ENCODE measurements around the gene LRRC8B.

DNA sequence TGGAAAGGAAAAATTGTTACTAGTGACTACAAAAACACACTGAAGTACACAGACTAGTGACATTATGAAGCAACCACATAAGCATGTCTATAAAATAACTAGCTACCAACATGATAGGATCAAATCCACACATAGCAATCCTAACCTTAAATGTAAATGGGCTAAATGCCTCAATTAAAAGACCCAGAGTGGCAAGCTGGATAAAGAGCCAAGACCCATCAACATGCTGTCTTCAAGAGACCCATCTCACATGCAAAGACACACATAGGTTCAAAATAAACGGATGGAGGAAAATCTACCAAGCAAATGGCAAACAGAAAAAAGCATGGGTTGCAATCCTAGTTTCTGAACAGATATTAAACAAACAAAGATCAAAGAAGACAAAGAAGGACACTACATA is 49.4 kb upstream of the LRRC8B start:
- TF ChIP-seq, protein P1, sequence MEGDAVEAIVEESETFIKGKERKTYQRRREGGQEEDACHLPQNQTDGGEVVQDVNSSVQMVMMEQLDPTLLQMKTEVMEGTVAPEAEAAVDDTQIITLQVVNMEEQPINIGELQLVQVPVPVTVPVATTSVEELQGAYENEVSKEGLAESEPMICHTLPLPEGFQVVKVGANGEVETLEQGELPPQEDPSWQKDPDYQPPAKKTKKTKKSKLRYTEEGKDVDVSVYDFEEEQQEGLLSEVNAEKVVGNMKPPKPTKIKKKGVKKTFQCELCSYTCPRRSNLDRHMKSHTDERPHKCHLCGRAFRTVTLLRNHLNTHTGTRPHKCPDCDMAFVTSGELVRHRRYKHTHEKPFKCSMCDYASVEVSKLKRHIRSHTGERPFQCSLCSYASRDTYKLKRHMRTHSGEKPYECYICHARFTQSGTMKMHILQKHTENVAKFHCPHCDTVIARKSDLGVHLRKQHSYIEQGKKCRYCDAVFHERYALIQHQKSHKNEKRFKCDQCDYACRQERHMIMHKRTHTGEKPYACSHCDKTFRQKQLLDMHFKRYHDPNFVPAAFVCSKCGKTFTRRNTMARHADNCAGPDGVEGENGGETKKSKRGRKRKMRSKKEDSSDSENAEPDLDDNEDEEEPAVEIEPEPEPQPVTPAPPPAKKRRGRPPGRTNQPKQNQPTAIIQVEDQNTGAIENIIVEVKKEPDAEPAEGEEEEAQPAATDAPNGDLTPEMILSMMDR (IDR thresholded peaks at IDR 0.05; ENCODE audit: insufficient read depth, low read depth, low read length): no peak
- TF ChIP-seq EZH2 (IDR thresholded peaks at IDR 0.05; ENCODE audit: insufficient read depth, low read length): no peak

All from astrocyte (in vitro differentiated cells and primary cell).